SK-N-SH (cell line): ENCODE results near the gene MRPS26. TPM values are rescaled to one million over a fixed set of nuclear protein-coding genes. Genes with fewer than 3 reads are reported as not detected.

Experiments used
- CTCF ChIA-PET: fragments of 300-600, 350-600 bp; formaldehyde crosslinking; extraction: SDS; loops from one replicate; lab custom pipeline; 2021; lab: Yijun Ruan, JAX
- POLR2A ChIA-PET: fragments of 350-600 bp; sonication (Branson Sonifier 250); formaldehyde crosslinking; extraction: SDS; loops from one replicate; lab custom pipeline; 2020; ENCODE audit warnings: antibody characterized with exemption, inconsistent platforms; lab: Yijun Ruan, JAX
- DNase-seq: peaks from one replicate; pipeline ENCODE4 v3.0.0; 2012
- H2AFZ ChIP-seq: fragments of 200-600 bp; sonication (generic); 2 replicates; pipeline ENCODE4 v1.8.1; 2016; ENCODE audit warnings: antibody characterized with exemption, mild to moderate bottlenecking, low read depth
- H3F3A ChIP-seq: fragments of 200-600 bp; sonication (generic); replicated peaks from 2 replicates; pipeline ENCODE3; 2016; ENCODE audit warnings: antibody characterized with exemption, mild to moderate bottlenecking; ENCODE audit not compliant: insufficient read depth
- H3K27ac ChIP-seq, 2 experiments: fragments of 200-500 bp in 1 of 2; fragments of 200-600 bp in 1 of 2; sonication (Bioruptor generic) in 1 of 2; sonication (generic), shearing (Covaris generic) in 1 of 2; 2 replicates each; pipeline versions ENCODE4 v1.5.1 to v1.6.1; 2014 to 2016; ENCODE audit warnings: low read depth in 2 of 2, inconsistent platforms in 1 of 2, low read length in 1 of 2, mild to moderate bottlenecking in 1 of 2, mixed read lengths in 1 of 2
- H3K27me3 ChIP-seq: fragments of 200-600 bp; sonication (generic), shearing (Covaris generic); 2 replicates; pipeline ENCODE4 v1.6.1; 2016; ENCODE audit warnings: mixed run types; ENCODE audit not compliant: insufficient read depth
- H3K36me3 ChIP-seq, 2 experiments: fragments of 200-500 bp in 1 of 2; fragments of 200-600 bp in 1 of 2; sonication (Bioruptor generic) in 1 of 2; sonication (generic) in 1 of 2; replicated peaks in 1 of 2; 2 replicates each; pipeline versions ENCODE3 to v1.5.1; 2014 to 2016; ENCODE audit warnings: low read length in 1 of 2, mild to moderate bottlenecking in 1 of 2; ENCODE audit not compliant: insufficient read depth in 2 of 2, control insufficient read depth in 1 of 2
- H3K4me1 ChIP-seq, 2 experiments: fragments of 200-500 bp in 1 of 2; fragments of 200-600 bp in 1 of 2; sonication (Bioruptor generic) in 1 of 2; sonication (generic), shearing (Covaris generic) in 1 of 2; 2 replicates each; pipeline versions ENCODE4 v1.5.1 to v1.6.1; 2014 to 2016; ENCODE audit warnings: low read depth in 1 of 2, low read length in 1 of 2, mixed run types in 1 of 2; ENCODE audit not compliant: insufficient read depth in 2 of 2, control insufficient read depth in 1 of 2
- H3K4me2 ChIP-seq: fragments of 200-600 bp; sonication (generic), shearing (Covaris generic); 2 replicates; pipeline ENCODE4 v1.6.1; 2017; ENCODE audit warnings: mixed run types
- H3K4me3 ChIP-seq, 2 experiments: fragments of 200-500 bp in 1 of 2; fragments of 200-600 bp in 1 of 2; sonication (Bioruptor generic) in 1 of 2; sonication (generic), shearing (Covaris generic) in 1 of 2; 2 replicates each; pipeline versions ENCODE4 v1.5.1 to v1.8.1; 2014 to 2016; ENCODE audit warnings: low read depth in 2 of 2, inconsistent platforms in 1 of 2, low read length in 1 of 2, mild to moderate bottlenecking in 1 of 2, mixed read lengths in 1 of 2, moderate library complexity in 1 of 2
- H3K79me2 ChIP-seq: fragments of 200-600 bp; sonication (generic); 2 replicates; pipeline ENCODE4 v1.8.1; 2017; ENCODE audit warnings: mild to moderate bottlenecking; ENCODE audit not compliant: insufficient read depth
- H3K9ac ChIP-seq: fragments of 200-600 bp; sonication (generic); 2 replicates; pipeline ENCODE4 v1.6.1; 2017; ENCODE audit warnings: mixed run types
- H3K9me2 ChIP-seq: fragments of 200-600 bp; sonication (generic); 2 replicates; pipeline ENCODE4 v1.6.1; 2017; ENCODE audit warnings: mixed run types
- H3K9me3 ChIP-seq: fragments of 200-600 bp; sonication (generic); 2 replicates; pipeline ENCODE4 v1.6.1; 2017; ENCODE audit warnings: mixed run types, mild to moderate bottlenecking, moderate library complexity
- H4K20me1 ChIP-seq: fragments of 200-600 bp; sonication (generic); 2 replicates; pipeline ENCODE4 v1.6.1; 2017; ENCODE audit warnings: mild to moderate bottlenecking, mixed run types; ENCODE audit not compliant: insufficient read depth
- CHD2 ChIP-seq: fragments of 150-350 bp; IDR thresholded peaks from 2 replicates; pipeline ENCODE4 v1.6.1; 2018; ENCODE audit warnings: low read length; ENCODE audit not compliant: partially characterized antibody
- ELF1 ChIP-seq: IDR thresholded peaks from 2 replicates; pipeline ENCODE4 v1.4.0; 2012
- EZH2phosphoT487 ChIP-seq: fragments of 200-600 bp; sonication (generic); IDR thresholded peaks from 2 replicates; pipeline ENCODE4 v1.6.1; 2017; ENCODE audit warnings: low read depth, mixed run types, mild to moderate bottlenecking, antibody characterized with exemption, moderate library complexity, borderline replicate concordance
- FOXM1 ChIP-seq: IDR thresholded peaks from 2 replicates; pipeline ENCODE4 v1.4.0; 2012; ENCODE audit warnings: low read depth, mild to moderate bottlenecking
- GATA2 ChIP-seq: sonication (generic); formaldehyde crosslinking; IDR thresholded peaks from 2 replicates; pipeline ENCODE4 v1.5.0; 2020; ENCODE audit warnings: mild to moderate bottlenecking, missing genetic modification reagents
- JUND ChIP-seq: IDR thresholded peaks from 2 replicates; pipeline ENCODE4 v1.4.0; 2012
- MEF2A ChIP-seq: IDR thresholded peaks from 2 replicates; pipeline ENCODE4 v1.4.0; 2012; ENCODE audit warnings: low read depth, borderline replicate concordance
- MXI1 ChIP-seq: IDR thresholded peaks from 2 replicates; pipeline ENCODE4 v1.6.1; 2012; ENCODE audit warnings: mild to moderate bottlenecking, low read depth, low read length, improper control_type of control experiment
- NFIC ChIP-seq: IDR thresholded peaks from 2 replicates; pipeline ENCODE4 v1.4.0; 2012; ENCODE audit warnings: borderline replicate concordance
- POLR2AphosphoS5 ChIP-seq: IDR thresholded peaks from 2 replicates; pipeline ENCODE4 v1.6.1; 2012; ENCODE audit warnings: low read depth, low read length
- RAD21 ChIP-seq: IDR thresholded peaks from 2 replicates; pipeline ENCODE4 v1.6.1; 2012; ENCODE audit warnings: mild to moderate bottlenecking, low read length
- RCOR1 ChIP-seq: fragments of 150-350 bp; IDR thresholded peaks from 2 replicates; pipeline ENCODE4 v1.6.1; 2017; ENCODE audit warnings: antibody characterized with exemption, low read length
- RXRA ChIP-seq: IDR thresholded peaks from 2 replicates; pipeline ENCODE4 v1.4.0; 2012; ENCODE audit warnings: low read depth, mild to moderate bottlenecking, borderline replicate concordance
- SMC3 ChIP-seq: IDR thresholded peaks from 2 replicates; pipeline ENCODE4 v1.6.1; 2012; ENCODE audit warnings: low read depth, low read length, improper control_type of control experiment
- TCF12 ChIP-seq: IDR thresholded peaks from 2 replicates; pipeline ENCODE4 v1.4.0; 2012
- YY1 ChIP-seq: IDR thresholded peaks from 2 replicates; pipeline ENCODE4 v1.4.0; 2012; ENCODE audit warnings: low read depth, mild to moderate bottlenecking
- WGBS: methylation state at CpG from one replicate; pipeline ENCODE4 v1.1.6; 2017; ENCODE audit warnings: low lambda C conversion rate; 5-methylcytosine and 5-hydroxymethylcytosine counted together
- polyA plus RNA-seq, 3 experiments: library from polyadenylated mRNA; depleted of rRNA; stranded (reverse); fragments of >200 nt; gene quantifications; 2 replicates each; pipeline ENCODE4 v1.2.3, GENCODE V29; 2012
- TF ChIP-seq, protein P1 (sequence below): IDR thresholded peaks from 2 replicates; pipeline ENCODE4 v1.4.0; 2012; ENCODE audit warnings: low read depth, borderline replicate concordance
- TF ChIP-seq, protein P2 (sequence below): IDR thresholded peaks from 2 replicates; pipeline ENCODE4; 2012
- TF ChIP-seq, protein P3 (sequence below): IDR thresholded peaks from 2 replicates; pipeline ENCODE4 v1.6.1; 2012; ENCODE audit warnings: mild to moderate bottlenecking, low read depth, low read length, moderate library complexity

Gene MRPS26
- polyA plus RNA-seq, 1 of the 3 experiments (the other 2 are of a cell fraction): 152 TPM

DNA sequence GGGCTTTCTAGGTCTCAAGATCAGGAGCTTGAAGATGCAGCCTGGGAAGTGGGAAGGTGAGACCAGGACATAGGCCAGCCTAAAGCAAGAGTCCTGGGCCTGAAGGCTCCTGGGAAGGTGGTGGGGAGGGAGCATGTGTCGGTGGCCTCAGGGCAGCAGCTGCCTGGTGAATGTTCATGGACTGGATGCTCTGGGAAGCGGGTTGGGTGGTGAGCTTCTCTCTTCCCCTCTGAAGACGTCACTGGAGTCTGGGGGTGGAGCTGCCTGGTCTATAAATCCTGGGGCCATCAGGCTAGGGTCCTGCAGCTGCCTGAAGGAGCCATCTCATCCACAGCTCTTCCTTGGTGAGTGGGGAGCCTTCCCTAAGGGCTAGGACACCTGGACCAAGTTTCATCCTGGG, 2.5 kb upstream of the MRPS26 start, which contains the start of gene GNRH2:
TSS of gene GNRH2 (plus strand) at position 301 of the 400 bp plus-strand sequence. CDS start 793 bp downstream, outside the sequence.
- no peak within 1 kb of the TSS for H2AFZ ChIP-seq
- H3K4me2 ChIP-seq: no peak within 1 kb of the TSS
- H3K9ac ChIP-seq: no peak within 1 kb of the TSS
- peaks cover 21% of the 10 kb centered on the region for H3K79me2 ChIP-seq
- ChIA-PET POLR2A (interaction anchor here (0.5 to 0.9 kb wide), 2 partner anchors 73 to 391 kb away, joined by 3 read pairs; partner anchors contain the start of gene NOP56), CTCF (interaction anchor here (1.3 kb wide), 2 partner anchors 10 to 73 kb away, joined by 3 to 5 read pairs; no protein-coding TSS in a partner anchor)
- DNase-seq: no peak
- TF ChIP-seq YY1 (no peak), MXI1 (no peak), CHD2 (no peak), JUND (no peak), GATA2 (no peak), NFIC (no peak), ELF1 (no peak), EZH2phosphoT487 (no peak), FOXM1 (no peak), MEF2A (no peak), RXRA (no peak), RCOR1 (no peak), RAD21 (no peak), SMC3 (no peak), POLR2AphosphoS5 (no peak), TCF12 (no peak)
- TF ChIP-seq, protein P1, sequence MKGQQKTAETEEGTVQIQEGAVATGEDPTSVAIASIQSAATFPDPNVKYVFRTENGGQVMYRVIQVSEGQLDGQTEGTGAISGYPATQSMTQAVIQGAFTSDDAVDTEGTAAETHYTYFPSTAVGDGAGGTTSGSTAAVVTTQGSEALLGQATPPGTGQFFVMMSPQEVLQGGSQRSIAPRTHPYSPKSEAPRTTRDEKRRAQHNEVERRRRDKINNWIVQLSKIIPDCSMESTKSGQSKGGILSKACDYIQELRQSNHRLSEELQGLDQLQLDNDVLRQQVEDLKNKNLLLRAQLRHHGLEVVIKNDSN: no peak
- TF ChIP-seq, protein P2, sequence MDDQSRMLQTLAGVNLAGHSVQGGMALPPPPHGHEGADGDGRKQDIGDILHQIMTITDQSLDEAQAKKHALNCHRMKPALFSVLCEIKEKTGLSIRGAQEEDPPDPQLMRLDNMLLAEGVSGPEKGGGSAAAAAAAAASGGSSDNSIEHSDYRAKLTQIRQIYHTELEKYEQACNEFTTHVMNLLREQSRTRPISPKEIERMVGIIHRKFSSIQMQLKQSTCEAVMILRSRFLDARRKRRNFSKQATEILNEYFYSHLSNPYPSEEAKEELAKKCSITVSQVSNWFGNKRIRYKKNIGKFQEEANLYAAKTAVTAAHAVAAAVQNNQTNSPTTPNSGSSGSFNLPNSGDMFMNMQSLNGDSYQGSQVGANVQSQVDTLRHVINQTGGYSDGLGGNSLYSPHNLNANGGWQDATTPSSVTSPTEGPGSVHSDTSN: no peak
- TF ChIP-seq, protein P3, sequence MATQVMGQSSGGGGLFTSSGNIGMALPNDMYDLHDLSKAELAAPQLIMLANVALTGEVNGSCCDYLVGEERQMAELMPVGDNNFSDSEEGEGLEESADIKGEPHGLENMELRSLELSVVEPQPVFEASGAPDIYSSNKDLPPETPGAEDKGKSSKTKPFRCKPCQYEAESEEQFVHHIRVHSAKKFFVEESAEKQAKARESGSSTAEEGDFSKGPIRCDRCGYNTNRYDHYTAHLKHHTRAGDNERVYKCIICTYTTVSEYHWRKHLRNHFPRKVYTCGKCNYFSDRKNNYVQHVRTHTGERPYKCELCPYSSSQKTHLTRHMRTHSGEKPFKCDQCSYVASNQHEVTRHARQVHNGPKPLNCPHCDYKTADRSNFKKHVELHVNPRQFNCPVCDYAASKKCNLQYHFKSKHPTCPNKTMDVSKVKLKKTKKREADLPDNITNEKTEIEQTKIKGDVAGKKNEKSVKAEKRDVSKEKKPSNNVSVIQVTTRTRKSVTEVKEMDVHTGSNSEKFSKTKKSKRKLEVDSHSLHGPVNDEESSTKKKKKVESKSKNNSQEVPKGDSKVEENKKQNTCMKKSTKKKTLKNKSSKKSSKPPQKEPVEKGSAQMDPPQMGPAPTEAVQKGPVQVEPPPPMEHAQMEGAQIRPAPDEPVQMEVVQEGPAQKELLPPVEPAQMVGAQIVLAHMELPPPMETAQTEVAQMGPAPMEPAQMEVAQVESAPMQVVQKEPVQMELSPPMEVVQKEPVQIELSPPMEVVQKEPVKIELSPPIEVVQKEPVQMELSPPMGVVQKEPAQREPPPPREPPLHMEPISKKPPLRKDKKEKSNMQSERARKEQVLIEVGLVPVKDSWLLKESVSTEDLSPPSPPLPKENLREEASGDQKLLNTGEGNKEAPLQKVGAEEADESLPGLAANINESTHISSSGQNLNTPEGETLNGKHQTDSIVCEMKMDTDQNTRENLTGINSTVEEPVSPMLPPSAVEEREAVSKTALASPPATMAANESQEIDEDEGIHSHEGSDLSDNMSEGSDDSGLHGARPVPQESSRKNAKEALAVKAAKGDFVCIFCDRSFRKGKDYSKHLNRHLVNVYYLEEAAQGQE: no peak
- H3F3A ChIP-seq: peaks cover 4% of the 10 kb centered on the region
- H3K36me3 ChIP-seq: peaks cover 10 to 29% of the 10 kb centered on the region in 2 experiments
- H4K20me1 ChIP-seq: 0 out of 2 replicates have a peak, but pooled peaks cover 5% of the 10 kb centered on the region
- no peak within 1 kb of the TSS for H3K4me3 ChIP-seq
- no peaks in the 10 kb centered on the region for H3K27me3 ChIP-seq
- no peaks in the 10 kb centered on the region for H3K9me3 ChIP-seq
- no peaks in the 10 kb centered on the region for H3K9me2 ChIP-seq
- peaks cover 5 to 15% of the 10 kb centered on the region in 2 experiments; a peak in 2 of 4 replicates for H3K4me1 ChIP-seq
- WGBS: 83% methylated on average over 3 of the region's 3 CpGs
- H3K27ac ChIP-seq: no peak within 1 kb of the TSS
